Tibial nerve (tissue), 4 donors: ENCODE measurements around the gene CADPS2.

Experiments
- EP300 ChIP-seq, 2 donors: sonication (generic); formaldehyde crosslinking; IDR thresholded peaks; one replicate each; pipeline ENCODE4 v1.6.1; 2017; ENCODE audit warnings: antibody characterized with exemption in 2 of 2, mild to moderate bottlenecking in 1 of 2
- POLR2A ChIP-seq, 2 donors: fragments of 450-650 bp; IDR thresholded peaks; one replicate each; pipeline ENCODE4 v1.6.1; 2017; ENCODE audit warnings: antibody characterized with exemption in 2 of 2, mild to moderate bottlenecking in 2 of 2, moderate library complexity in 2 of 2
- TF ChIP-seq, protein P1 (sequence below), 5 experiments: fragments of 200-600 bp in 3 of 5; fragments of 450-650 bp in 2 of 5; sonication (generic) in 3 of 5; IDR thresholded peaks; one replicate each; pipeline ENCODE4 v1.5.1; 2016 to 2019; ENCODE audit warnings: antibody characterized with exemption in 5 of 5, mild to moderate bottlenecking in 3 of 5, moderate library complexity in 2 of 5

DNA sequence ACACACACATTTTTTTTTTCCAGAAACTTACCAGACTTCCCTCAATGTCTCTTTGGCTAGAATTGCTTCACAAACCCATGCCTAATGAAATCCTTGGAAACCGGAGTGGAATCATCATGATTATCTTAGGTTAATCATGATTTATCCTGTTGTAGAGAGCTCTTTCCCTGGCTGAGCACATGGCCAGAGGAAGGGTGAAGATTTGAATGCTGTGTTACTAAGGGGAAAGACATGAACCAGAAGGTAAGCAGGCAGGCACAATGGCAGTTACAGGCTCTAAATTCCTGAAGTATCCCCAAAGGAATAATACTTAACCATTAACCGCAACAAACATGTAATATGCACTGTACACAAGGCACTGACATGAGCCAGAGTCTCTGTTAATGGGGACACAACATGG lies 179.4 kb downstream of the CADPS2 start:
- TF ChIP-seq EP300 (IDR thresholded peaks at IDR 0.05): no peak
- TF ChIP-seq POLR2A (IDR thresholded peaks at IDR 0.05): no peak
- TF ChIP-seq, protein P1, sequence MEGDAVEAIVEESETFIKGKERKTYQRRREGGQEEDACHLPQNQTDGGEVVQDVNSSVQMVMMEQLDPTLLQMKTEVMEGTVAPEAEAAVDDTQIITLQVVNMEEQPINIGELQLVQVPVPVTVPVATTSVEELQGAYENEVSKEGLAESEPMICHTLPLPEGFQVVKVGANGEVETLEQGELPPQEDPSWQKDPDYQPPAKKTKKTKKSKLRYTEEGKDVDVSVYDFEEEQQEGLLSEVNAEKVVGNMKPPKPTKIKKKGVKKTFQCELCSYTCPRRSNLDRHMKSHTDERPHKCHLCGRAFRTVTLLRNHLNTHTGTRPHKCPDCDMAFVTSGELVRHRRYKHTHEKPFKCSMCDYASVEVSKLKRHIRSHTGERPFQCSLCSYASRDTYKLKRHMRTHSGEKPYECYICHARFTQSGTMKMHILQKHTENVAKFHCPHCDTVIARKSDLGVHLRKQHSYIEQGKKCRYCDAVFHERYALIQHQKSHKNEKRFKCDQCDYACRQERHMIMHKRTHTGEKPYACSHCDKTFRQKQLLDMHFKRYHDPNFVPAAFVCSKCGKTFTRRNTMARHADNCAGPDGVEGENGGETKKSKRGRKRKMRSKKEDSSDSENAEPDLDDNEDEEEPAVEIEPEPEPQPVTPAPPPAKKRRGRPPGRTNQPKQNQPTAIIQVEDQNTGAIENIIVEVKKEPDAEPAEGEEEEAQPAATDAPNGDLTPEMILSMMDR (IDR thresholded peaks at IDR 0.05): no peak
